ENCODE results near the gene BCL7B. TPM values are rescaled to one million over a fixed set of nuclear protein-coding genes. Genes with fewer than 3 reads are reported as not detected.

Gene BCL7B
- total and polyA plus RNA-seq, 2 donors (not counting 3 experiments of a cell fraction or from before 2014, with no cell fraction given): 61.2 to 68.3 TPM

DNA sequence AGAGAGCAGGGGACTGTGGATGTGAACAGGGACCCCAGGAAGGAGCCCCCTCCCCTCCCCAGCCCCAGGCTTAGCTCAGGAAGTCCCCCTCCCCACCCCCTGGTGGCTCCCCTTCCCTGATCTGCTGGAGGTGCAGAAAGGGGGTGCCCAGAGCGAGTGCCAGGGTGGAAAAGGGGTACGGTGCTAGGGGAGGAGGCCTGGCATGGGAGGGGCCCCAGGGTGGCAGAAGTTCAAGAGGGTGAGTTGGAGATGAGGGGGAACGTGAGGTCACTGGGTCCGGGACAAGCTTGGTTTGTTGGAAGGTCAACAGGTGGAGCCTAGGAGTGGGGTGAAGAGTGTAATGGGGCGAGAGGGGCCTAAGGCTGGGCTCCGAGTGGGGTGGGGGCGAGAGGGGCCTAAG lies 42.4 kb upstream of the BCL7B start:
- ChIA-PET POLR2A (no interaction called here), CTCF (interaction anchor here (1.2 to 1.6 kb wide), 2 partner anchors 13 to 135 kb away, joined by 3 to 4 read pairs; no protein-coding TSS in a partner anchor)
- dilution Hi-C loops (cut with MboI; ENCODE audit: extremely low pct_ligation_motif_present, low sequenced_read_pairs): no loop called here
- no peak for FAIRE-seq
- no peaks in the 10 kb centered on the region for H3K36me3 ChIP-seq (ENCODE audit: control insufficient read depth in 2 of 2, extremely low read depth in 1 of 2, insufficient read depth in 2 of 2, low read length in 2 of 2)
- no peak overlapping the region for H3K4me2 ChIP-seq (ENCODE audit: insufficient read depth, low read length)
- no peak overlapping the region for H2AFZ ChIP-seq (ENCODE audit: low read depth, low read length)
- TF ChIP-seq EZH2 (IDR thresholded peaks at IDR 0.05; ENCODE audit: borderline replicate concordance, low read depth, low read length, severe bottlenecking) (no peak), JUN (IDR thresholded peaks at IDR 0.05; ENCODE audit: borderline replicate concordance, insufficient read depth, insufficient read length, low read depth) (no peak), POLR2A (IDR thresholded peaks at IDR 0.05; ENCODE audit: low read depth, low read length) (no peak)
- TF ChIP-seq, protein P1, sequence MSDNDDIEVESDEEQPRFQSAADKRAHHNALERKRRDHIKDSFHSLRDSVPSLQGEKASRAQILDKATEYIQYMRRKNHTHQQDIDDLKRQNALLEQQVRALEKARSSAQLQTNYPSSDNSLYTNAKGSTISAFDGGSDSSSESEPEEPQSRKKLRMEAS (IDR thresholded peaks at IDR 0.05; ENCODE audit: insufficient read depth, insufficient read length): no peak
- H3K9ac ChIP-seq (replicated peaks; ENCODE audit: extremely low read depth, insufficient read depth, low read length): no peak overlapping the region
- no peaks in the 10 kb centered on the region for H4K20me1 ChIP-seq (replicated peaks; ENCODE audit: control insufficient read depth, extremely low read depth, insufficient read depth, low read length)
- intact Hi-C loops (cut with micrococcal nuclease): no loop called here
- H3K4me1 ChIP-seq (ENCODE audit: control insufficient read depth, extremely low read depth, insufficient read depth, low read length): no peaks in the 10 kb centered on the region
- DNase-seq (ENCODE audit: low read depth, low spot score): no peak
- no peaks in the 10 kb centered on the region for H3K9me1 ChIP-seq (replicated peaks; ENCODE audit: control insufficient read depth, extremely low read depth, insufficient read depth, low read length)
- H3K27me3 ChIP-seq (ENCODE audit: control insufficient read depth in 2 of 2, insufficient read depth in 2 of 2, low read length in 2 of 2): peaks cover 2% of the 10 kb centered on the region in 2 experiments
- no peaks in the 10 kb centered on the region for H3K79me2 ChIP-seq (ENCODE audit: control insufficient read depth, insufficient read depth, low read length)
- BruUV-seq (replicated peaks): no TSS peak
- no peak overlapping the region for H3K27ac ChIP-seq (ENCODE audit: insufficient read depth, low read depth, low read length)
- H3K4me3 ChIP-seq (replicated peaks in 1 of 3; ENCODE audit: insufficient read depth in 1 of 3, low read depth in 1 of 3, low read length in 3 of 3): no peak overlapping the region
- H3K9me3 ChIP-seq (replicated peaks; ENCODE audit: control insufficient read depth, insufficient read depth, low read length): no peaks in the 10 kb centered on the region

DNA sequence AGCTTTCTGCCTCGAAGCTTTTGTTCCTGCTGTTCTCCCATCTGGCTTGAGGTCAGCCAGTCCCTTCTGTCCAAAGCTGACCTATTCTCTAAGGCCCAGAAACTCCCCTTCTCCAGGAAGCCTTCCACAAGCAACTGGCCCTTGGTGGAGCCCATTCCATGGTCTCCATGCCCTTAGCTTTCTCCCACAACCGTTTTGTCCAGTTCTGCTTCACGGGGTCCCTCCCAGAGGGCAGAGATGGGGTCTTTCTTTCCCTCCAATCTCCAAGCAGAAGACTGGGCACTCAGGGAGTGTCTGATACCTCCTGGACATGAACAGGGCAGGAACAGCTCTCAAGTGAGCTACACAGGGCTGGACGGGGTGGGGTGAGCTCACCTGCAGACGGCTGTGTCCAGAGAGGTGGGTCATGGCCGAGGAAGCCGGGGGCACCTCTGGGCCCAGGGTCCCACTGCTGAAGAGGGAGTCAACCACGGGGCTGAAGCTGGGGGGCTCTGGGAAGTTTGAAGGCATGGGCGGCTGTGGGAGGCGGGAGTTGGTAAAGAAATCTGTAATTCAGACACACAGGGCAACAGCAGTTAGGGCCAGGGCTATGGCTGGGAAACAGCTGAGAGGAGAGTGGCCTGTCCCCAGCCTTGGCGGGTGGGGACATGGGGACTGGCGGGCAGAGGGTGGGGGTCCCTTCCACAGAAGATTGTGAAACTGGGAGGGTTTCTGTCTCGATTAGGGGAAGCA lies 41.8 kb upstream of the BCL7B start:
- no TSS peak for BruUV-seq (replicated peaks)
- intact Hi-C loops (cut with micrococcal nuclease): no loop called here
- CTCF ChIA-PET: interaction anchor here (1.2 to 2.0 kb wide), 4 partner anchors 8 to 135 kb away, joined by 3 to 13 read pairs (median 4); no protein-coding TSS in a partner anchor
- FAIRE-seq: no peak
- no peak overlapping the region for H3K4me2 ChIP-seq (ENCODE audit: insufficient read depth, low read length)
- no peak for TF ChIP-seq FOS (IDR thresholded peaks at IDR 0.05; ENCODE audit: borderline replicate concordance, insufficient read depth, low read length)
- TF ChIP-seq, protein P2, sequence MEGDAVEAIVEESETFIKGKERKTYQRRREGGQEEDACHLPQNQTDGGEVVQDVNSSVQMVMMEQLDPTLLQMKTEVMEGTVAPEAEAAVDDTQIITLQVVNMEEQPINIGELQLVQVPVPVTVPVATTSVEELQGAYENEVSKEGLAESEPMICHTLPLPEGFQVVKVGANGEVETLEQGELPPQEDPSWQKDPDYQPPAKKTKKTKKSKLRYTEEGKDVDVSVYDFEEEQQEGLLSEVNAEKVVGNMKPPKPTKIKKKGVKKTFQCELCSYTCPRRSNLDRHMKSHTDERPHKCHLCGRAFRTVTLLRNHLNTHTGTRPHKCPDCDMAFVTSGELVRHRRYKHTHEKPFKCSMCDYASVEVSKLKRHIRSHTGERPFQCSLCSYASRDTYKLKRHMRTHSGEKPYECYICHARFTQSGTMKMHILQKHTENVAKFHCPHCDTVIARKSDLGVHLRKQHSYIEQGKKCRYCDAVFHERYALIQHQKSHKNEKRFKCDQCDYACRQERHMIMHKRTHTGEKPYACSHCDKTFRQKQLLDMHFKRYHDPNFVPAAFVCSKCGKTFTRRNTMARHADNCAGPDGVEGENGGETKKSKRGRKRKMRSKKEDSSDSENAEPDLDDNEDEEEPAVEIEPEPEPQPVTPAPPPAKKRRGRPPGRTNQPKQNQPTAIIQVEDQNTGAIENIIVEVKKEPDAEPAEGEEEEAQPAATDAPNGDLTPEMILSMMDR (IDR thresholded peaks at IDR 0.05; ENCODE audit: extremely low read depth in 1 of 2, insufficient read depth in 1 of 2, low read depth in 1 of 2, low read length in 2 of 2): no peak
- TF ChIP-seq POLR2AphosphoS5 (IDR thresholded peaks at IDR 0.05; ENCODE audit: insufficient read depth, low read depth, low read length): no peak
- no peak for TF ChIP-seq POLR2A (IDR thresholded peaks at IDR 0.05; ENCODE audit: low read depth, low read length)
- no peak overlapping the region for H3K9ac ChIP-seq (replicated peaks; ENCODE audit: extremely low read depth, insufficient read depth, low read length)
- DNase-seq (ENCODE audit: low read depth, low spot score): no peak
- POLR2A ChIA-PET: no interaction called here
- no peaks in the 10 kb centered on the region for H3K4me1 ChIP-seq (ENCODE audit: control insufficient read depth, extremely low read depth, insufficient read depth, low read length)
- H3K9me3 ChIP-seq (replicated peaks; ENCODE audit: control insufficient read depth, insufficient read depth, low read length): no peaks in the 10 kb centered on the region
- no peak overlapping the region for H2AFZ ChIP-seq (ENCODE audit: low read depth, low read length)
- H4K20me1 ChIP-seq (replicated peaks; ENCODE audit: control insufficient read depth, extremely low read depth, insufficient read depth, low read length): no peaks in the 10 kb centered on the region
- H3K79me2 ChIP-seq (ENCODE audit: control insufficient read depth, insufficient read depth, low read length): no peaks in the 10 kb centered on the region
- no peak overlapping the region for H3K4me3 ChIP-seq (replicated peaks in 1 of 3; ENCODE audit: insufficient read depth in 1 of 3, low read depth in 1 of 3, low read length in 3 of 3)
- H3K27me3 ChIP-seq (ENCODE audit: control insufficient read depth in 2 of 2, insufficient read depth in 2 of 2, low read length in 2 of 2): peaks cover 2% of the 10 kb centered on the region in 2 experiments
- H3K36me3 ChIP-seq (ENCODE audit: control insufficient read depth in 2 of 2, extremely low read depth in 1 of 2, insufficient read depth in 2 of 2, low read length in 2 of 2): no peaks in the 10 kb centered on the region
- no peak overlapping the region for H3K27ac ChIP-seq (ENCODE audit: insufficient read depth, low read depth, low read length)
- dilution Hi-C loops (cut with MboI; ENCODE audit: extremely low pct_ligation_motif_present, low sequenced_read_pairs): no loop called here
- no peaks in the 10 kb centered on the region for H3K9me1 ChIP-seq (replicated peaks; ENCODE audit: control insufficient read depth, extremely low read depth, insufficient read depth, low read length)

Data from endothelial cell of umbilical vein (primary cell).